GM12892 (cell line): ENCODE measurements around the gene C1QTNF1.

Source experiments
- POLR2A ChIP-seq: IDR thresholded peaks from 2 replicates; pipeline ENCODE4 v1.6.1; 2011; ENCODE audit warnings: low read depth, low read length, control low read depth
- TAF1 ChIP-seq: IDR thresholded peaks from 2 replicates; pipeline ENCODE4 v1.6.1; 2011; ENCODE audit warnings: low read depth, mild to moderate bottlenecking, control low read depth, low read length, borderline replicate concordance

DNA sequence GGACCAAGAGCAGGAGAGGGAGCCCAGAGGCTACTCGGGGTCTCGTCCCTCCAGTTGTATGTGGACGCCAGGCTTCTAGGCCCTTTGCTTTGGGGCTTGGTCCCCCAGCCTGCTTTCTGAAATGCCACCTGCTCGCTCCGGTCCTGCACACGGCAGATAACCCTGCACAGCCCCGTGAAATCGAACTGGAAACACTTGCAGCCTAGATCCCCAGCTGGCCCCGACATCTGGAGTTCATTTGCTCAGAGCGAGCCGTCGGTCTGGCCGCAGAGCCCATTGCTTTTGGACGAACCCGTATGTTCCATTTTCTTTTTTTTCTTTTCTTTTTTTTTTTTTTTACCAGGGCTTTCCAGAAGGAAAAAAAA lies 22.9 kb downstream of the C1QTNF1 start:
- no peak for TF ChIP-seq POLR2A
- no peak for TF ChIP-seq TAF1
